IMR-90 (cell line): ENCODE data around the gene SEMA4F. TPM values are rescaled to one million over a fixed set of nuclear protein-coding genes. Genes with fewer than 3 reads are reported as not detected.

ENCODE experiments used
- ATAC-seq: fragments of 200-7000 bp; cut with Tn5 transposase; 2 replicates; pipeline ENCODE4 v1.9.1; 2020; ENCODE audit warnings: low read depth, mild to moderate bottlenecking, moderate library complexity
- BruUV-seq: library from RNA; stranded (reverse); fragments of 400-500 nt; replicated peaks from 2 replicates; lab custom pipeline; 2021; lab: Mats Ljungman, UMichigan
- CTCF ChIA-PET: fragments of 300-600 bp; formaldehyde crosslinking; extraction: SDS; loops from one replicate; lab custom pipeline; 2021; ENCODE audit warnings: antibody characterized with exemption; lab: Yijun Ruan, JAX
- POLR2A ChIA-PET: fragments of 300-600 bp; sonication (Branson Sonifier 250); formaldehyde crosslinking; loops from one replicate; lab custom pipeline; 2022; ENCODE audit warnings: antibody characterized with exemption; ENCODE audit not compliant: unreplicated experiment; lab: Charles Lee
- DNase-seq: peaks from one replicate; pipeline ENCODE4 v3.0.0; 2013
- H2AFZ ChIP-seq: replicated peaks from 2 replicates; pipeline ENCODE3; 2013; ENCODE audit warnings: low read length, mild to moderate bottlenecking; ENCODE audit not compliant: poor library complexity
- H2AK5ac ChIP-seq: 2 replicates; pipeline ENCODE4 v1.6.1; 2013; ENCODE audit warnings: low read depth, low read length, inconsistent platforms
- H2AK9ac ChIP-seq: replicated peaks from 2 replicates; pipeline ENCODE3; 2013; ENCODE audit warnings: mild to moderate bottlenecking, low read depth, low read length, moderate library complexity; ENCODE audit not compliant: poor library complexity
- H2BK120ac ChIP-seq: 2 replicates; pipeline ENCODE4 v1.6.1; 2013; ENCODE audit warnings: low read depth, low read length, inconsistent platforms
- H2BK15ac ChIP-seq: 3 replicates; pipeline ENCODE4 v1.6.1; 2013; ENCODE audit warnings: low read depth, low read length, inconsistent platforms
- H2BK20ac ChIP-seq: 2 replicates; pipeline ENCODE4 v1.6.1; 2013; ENCODE audit warnings: low read depth, mild to moderate bottlenecking, inconsistent platforms, low read length, moderate library complexity
- H2BK5ac ChIP-seq: 2 replicates; pipeline ENCODE4 v1.6.1; 2013; ENCODE audit warnings: mild to moderate bottlenecking, low read depth, low read length, inconsistent platforms; ENCODE audit not compliant: poor library complexity, severe bottlenecking
- H3K14ac ChIP-seq: replicated peaks from 2 replicates; pipeline ENCODE4 v1.6.1; 2013; ENCODE audit warnings: low read depth, low read length, inconsistent platforms
- H3K18ac ChIP-seq: 2 replicates; pipeline ENCODE4 v1.6.1; 2013; ENCODE audit warnings: low read depth, low read length, control low read depth
- H3K23ac ChIP-seq: 2 replicates; pipeline ENCODE4 v1.6.1; 2013; ENCODE audit warnings: low read depth, low read length, inconsistent platforms
- H3K27ac ChIP-seq: 2 replicates; pipeline ENCODE4 v1.5.1; 2013; ENCODE audit warnings: mild to moderate bottlenecking, control low read depth, low read length; ENCODE audit not compliant: insufficient read depth
- H3K27me3 ChIP-seq: 2 replicates; pipeline ENCODE4 v1.6.1; 2013; ENCODE audit warnings: low read length; ENCODE audit not compliant: control insufficient read depth, insufficient read depth
- H3K36me3 ChIP-seq: 2 replicates; pipeline ENCODE4 v1.6.1; 2013; ENCODE audit warnings: low read length, mixed read lengths; ENCODE audit not compliant: control insufficient read depth, insufficient read depth
- H3K4ac ChIP-seq: 2 replicates; pipeline ENCODE4 v1.6.1; 2013; ENCODE audit warnings: low read depth, low read length, inconsistent platforms
- H3K4me1 ChIP-seq: 2 replicates; pipeline ENCODE4 v1.6.1; 2013; ENCODE audit warnings: low read length, mixed read lengths; ENCODE audit not compliant: control insufficient read depth, insufficient read depth
- H3K4me2 ChIP-seq: 2 replicates; pipeline ENCODE4 v1.6.1; 2013; ENCODE audit warnings: low read depth, mild to moderate bottlenecking, control low read depth, low read length, moderate library complexity
- H3K4me3 ChIP-seq: 2 replicates; pipeline ENCODE4 v1.5.1; 2013; ENCODE audit warnings: low read depth, mild to moderate bottlenecking, control low read depth, low read length, moderate library complexity; ENCODE audit not compliant: insufficient read depth
- H3K56ac ChIP-seq: 2 replicates; pipeline ENCODE4 v1.6.1; 2013; ENCODE audit warnings: low read length, inconsistent platforms; ENCODE audit not compliant: insufficient read depth; ENCODE audit errors: extremely low read depth
- H3K79me1 ChIP-seq, 2 experiments: 2 replicates each; pipeline ENCODE4 v1.6.1; 2013; ENCODE audit warnings: low read length in 2 of 2, inconsistent platforms in 1 of 2, low read depth in 1 of 2
- H3K9ac ChIP-seq: 2 replicates; pipeline ENCODE4 v1.6.1; 2013; ENCODE audit warnings: low read depth, low read length, control low read depth
- H3K9me1 ChIP-seq: 2 replicates; pipeline ENCODE4 v1.6.1; 2013; ENCODE audit warnings: low read length, inconsistent platforms; ENCODE audit not compliant: insufficient read depth
- H3K9me3 ChIP-seq: 2 replicates; pipeline ENCODE4 v1.6.1; 2013; ENCODE audit warnings: low read length; ENCODE audit not compliant: control insufficient read depth, insufficient read depth
- H4K20me1 ChIP-seq: 2 replicates; pipeline ENCODE4 v1.6.1; 2013; ENCODE audit warnings: low read length, inconsistent platforms; ENCODE audit not compliant: insufficient read depth
- H4K5ac ChIP-seq: 2 replicates; pipeline ENCODE4 v1.6.1; 2013; ENCODE audit warnings: mild to moderate bottlenecking, low read depth, low read length, control low read depth
- H4K8ac ChIP-seq, 2 experiments: 2 replicates each; pipeline ENCODE4 v1.6.1; 2013; ENCODE audit warnings: low read depth in 2 of 2, low read length in 2 of 2, control low read depth in 1 of 2, inconsistent platforms in 1 of 2
- H4K91ac ChIP-seq: 2 replicates; pipeline ENCODE4 v1.6.1; 2013; ENCODE audit warnings: low read depth, low read length, inconsistent platforms; ENCODE audit not compliant: insufficient read depth
- BHLHE40 ChIP-seq: fragments of 150-350 bp; IDR thresholded peaks from 2 replicates; pipeline ENCODE4 v1.6.1; 2016; ENCODE audit warnings: mild to moderate bottlenecking, low read depth, low read length
- CEBPB ChIP-seq: IDR thresholded peaks from 2 replicates; pipeline ENCODE4 v1.6.1; 2012; ENCODE audit warnings: low read depth, low read length, improper control_type of control experiment
- FOS ChIP-seq: fragments of 150-350 bp; IDR thresholded peaks from 2 replicates; pipeline ENCODE4 v1.6.1; 2016; ENCODE audit warnings: low read depth, low read length
- MAZ ChIP-seq: IDR thresholded peaks from 2 replicates; pipeline ENCODE4 v1.6.1; 2012; ENCODE audit warnings: low read depth, mild to moderate bottlenecking, low read length, improper control_type of control experiment, moderate library complexity, borderline replicate concordance
- MXI1 ChIP-seq: IDR thresholded peaks from 2 replicates; pipeline ENCODE4 v1.6.1; 2012; ENCODE audit warnings: low read depth, mild to moderate bottlenecking, low read length, moderate library complexity, borderline replicate concordance
- POLR2A ChIP-seq: IDR thresholded peaks from 2 replicates; pipeline ENCODE4 v1.6.1; 2012; ENCODE audit warnings: mild to moderate bottlenecking, low read depth, low read length
- RAD21 ChIP-seq: IDR thresholded peaks from 2 replicates; pipeline ENCODE4 v1.6.1; 2012; ENCODE audit warnings: low read length, improper control_type of control experiment
- RCOR1 ChIP-seq: IDR thresholded peaks from 2 replicates; pipeline ENCODE4 v1.6.1; 2012; ENCODE audit warnings: mild to moderate bottlenecking, low read length, improper control_type of control experiment; ENCODE audit not compliant: insufficient replicate concordance
- RFX5 ChIP-seq: IDR thresholded peaks from 2 replicates; pipeline ENCODE4 v1.8.0; 2012; ENCODE audit warnings: low read depth, mild to moderate bottlenecking, low read length, moderate library complexity
- WGBS, 2 experiments: methylation state at CpG; one replicate each; pipeline versions ENCODE4 v1.1.5 to v1.1.7; 2013; ENCODE audit warnings: missing lambda C conversion rate in 2 of 2; ENCODE audit not compliant: insufficient read length in 1 of 2; ENCODE audit errors: extremely low coverage in 2 of 2; 5-methylcytosine and 5-hydroxymethylcytosine counted together
- dilution Hi-C: fragments of 300-500 bp; cut with HindIII; formaldehyde crosslinking; loops from one replicate; pipeline ENCODE4 v1.14.3; 2018; ENCODE audit warnings: low sequenced_read_pairs; ENCODE audit not compliant: unreplicated experiment
- in situ Hi-C: fragments of 300-500 bp; cut with MboI; formaldehyde crosslinking; loops from 3 replicates; pipeline ENCODE4 v1.14.3; 2019; ENCODE audit warnings: low sequenced_read_pairs, inconsistent platforms, mixed read lengths
- intact Hi-C: fragments of 100-400 bp; cut with micrococcal nuclease; formaldehyde crosslinking; loops from 2 replicates; pipeline ENCODE4 v1.10.0; 2022
- polyA plus RNA-seq, 3 experiments: library from polyadenylated mRNA; depleted of rRNA; stranded (reverse); fragments of >200 nt; gene quantifications; 2 replicates each; pipeline ENCODE4 v1.2.3, GENCODE V29; 2012; ENCODE audit warnings: low replicate concordance in 1 of 3
- total RNA-seq: library from RNA; depleted of rRNA; stranded (reverse); fragments of >200 nt; gene quantifications from 2 replicates; pipeline ENCODE4 v1.2.3, GENCODE V29; 2012
- TF ChIP-seq, protein P1 (sequence below): fragments of 150-350 bp; IDR thresholded peaks from 2 replicates; pipeline ENCODE4 v1.6.1; 2016; ENCODE audit warnings: low read depth, mild to moderate bottlenecking, low read length, moderate library complexity, borderline replicate concordance
- TF ChIP-seq, protein P2 (sequence below): fragments of 150-350 bp; IDR thresholded peaks from 2 replicates; pipeline ENCODE4 v1.6.1; 2017; ENCODE audit warnings: mild to moderate bottlenecking, antibody characterized with exemption, low read length, low read depth
- TF ChIP-seq, protein P3 (sequence below): conservative IDR thresholded peaks from 2 replicates; pipeline ENCODE4 v1.5.1; 2012; ENCODE audit warnings: mild to moderate bottlenecking, low read depth, low read length, improper control_type of control experiment

Gene SEMA4F
- total and polyA plus RNA-seq, 2 of the 4 experiments (the other 2 are of a cell fraction): 4.7 to 7.5 TPM

GRCh38 chr2:74704216-74704615 is 50.2 kb downstream of the SEMA4F start:
- Histone ChIP-seq H3K36me3 (no peaks in the 10 kb centered on the region), H3K23ac (no peak overlapping the region), H2BK20ac (no peak overlapping the region), H4K20me1 (no peaks in the 10 kb centered on the region), H3K27me3 (peaks cover 2% of the 10 kb centered on the region), H3K9me3 (no peaks in the 10 kb centered on the region), H2AFZ (no peak overlapping the region), H4K91ac (no peak overlapping the region), H3K18ac (no peak overlapping the region), H3K9me1 (no peaks in the 10 kb centered on the region; the same call in 1 of the 2 replicates), H3K27ac (no peak overlapping the region), H2BK15ac (no peak overlapping the region), H2AK9ac (no peak overlapping the region), H3K9ac (no peak overlapping the region), H2AK5ac (no peak overlapping the region), H2BK120ac (no peak overlapping the region), H3K56ac (no peak overlapping the region), H3K79me1 (no peaks in the 10 kb centered on the region), H3K4me2 (no peak overlapping the region), H3K4me1 (peaks cover 6% of the 10 kb centered on the region), H3K4ac (no peak overlapping the region), H4K8ac (no peak overlapping the region), H2BK5ac (no peak overlapping the region), H3K14ac (no peak overlapping the region), H4K5ac (no peak overlapping the region), H3K4me3 (no peak overlapping the region)
- POLR2A ChIA-PET: no interaction called here
- no CpG with 5 or more reads among the region's 2 CpGs for WGBS, 2 experiments
- intact Hi-C loops: no loop called here
- BruUV-seq: no TSS peak
- CTCF ChIA-PET: no interaction called here
- TF ChIP-seq RCOR1: no peak
- TF ChIP-seq, protein P1, sequence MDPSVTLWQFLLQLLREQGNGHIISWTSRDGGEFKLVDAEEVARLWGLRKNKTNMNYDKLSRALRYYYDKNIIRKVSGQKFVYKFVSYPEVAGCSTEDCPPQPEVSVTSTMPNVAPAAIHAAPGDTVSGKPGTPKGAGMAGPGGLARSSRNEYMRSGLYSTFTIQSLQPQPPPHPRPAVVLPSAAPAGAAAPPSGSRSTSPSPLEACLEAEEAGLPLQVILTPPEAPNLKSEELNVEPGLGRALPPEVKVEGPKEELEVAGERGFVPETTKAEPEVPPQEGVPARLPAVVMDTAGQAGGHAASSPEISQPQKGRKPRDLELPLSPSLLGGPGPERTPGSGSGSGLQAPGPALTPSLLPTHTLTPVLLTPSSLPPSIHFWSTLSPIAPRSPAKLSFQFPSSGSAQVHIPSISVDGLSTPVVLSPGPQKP: no peak
- TF ChIP-seq, protein P2, sequence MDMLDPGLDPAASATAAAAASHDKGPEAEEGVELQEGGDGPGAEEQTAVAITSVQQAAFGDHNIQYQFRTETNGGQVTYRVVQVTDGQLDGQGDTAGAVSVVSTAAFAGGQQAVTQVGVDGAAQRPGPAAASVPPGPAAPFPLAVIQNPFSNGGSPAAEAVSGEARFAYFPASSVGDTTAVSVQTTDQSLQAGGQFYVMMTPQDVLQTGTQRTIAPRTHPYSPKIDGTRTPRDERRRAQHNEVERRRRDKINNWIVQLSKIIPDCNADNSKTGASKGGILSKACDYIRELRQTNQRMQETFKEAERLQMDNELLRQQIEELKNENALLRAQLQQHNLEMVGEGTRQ: no peak
- TF ChIP-seq POLR2A: no peak
- TF ChIP-seq RAD21: no peak
- TF ChIP-seq MAZ: no peak
- no peak for TF ChIP-seq BHLHE40
- no peak for TF ChIP-seq CEBPB
- TF ChIP-seq MXI1: no peak
- TF ChIP-seq RFX5: no peak
- TF ChIP-seq FOS: no peak
- TF ChIP-seq, protein P3, sequence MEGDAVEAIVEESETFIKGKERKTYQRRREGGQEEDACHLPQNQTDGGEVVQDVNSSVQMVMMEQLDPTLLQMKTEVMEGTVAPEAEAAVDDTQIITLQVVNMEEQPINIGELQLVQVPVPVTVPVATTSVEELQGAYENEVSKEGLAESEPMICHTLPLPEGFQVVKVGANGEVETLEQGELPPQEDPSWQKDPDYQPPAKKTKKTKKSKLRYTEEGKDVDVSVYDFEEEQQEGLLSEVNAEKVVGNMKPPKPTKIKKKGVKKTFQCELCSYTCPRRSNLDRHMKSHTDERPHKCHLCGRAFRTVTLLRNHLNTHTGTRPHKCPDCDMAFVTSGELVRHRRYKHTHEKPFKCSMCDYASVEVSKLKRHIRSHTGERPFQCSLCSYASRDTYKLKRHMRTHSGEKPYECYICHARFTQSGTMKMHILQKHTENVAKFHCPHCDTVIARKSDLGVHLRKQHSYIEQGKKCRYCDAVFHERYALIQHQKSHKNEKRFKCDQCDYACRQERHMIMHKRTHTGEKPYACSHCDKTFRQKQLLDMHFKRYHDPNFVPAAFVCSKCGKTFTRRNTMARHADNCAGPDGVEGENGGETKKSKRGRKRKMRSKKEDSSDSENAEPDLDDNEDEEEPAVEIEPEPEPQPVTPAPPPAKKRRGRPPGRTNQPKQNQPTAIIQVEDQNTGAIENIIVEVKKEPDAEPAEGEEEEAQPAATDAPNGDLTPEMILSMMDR: no peak
- ATAC-seq: no peak
- in situ Hi-C loops: loop anchor here (5.0 kb wide), 1 partner anchor 173 kb away; no protein-coding TSS in a partner anchor
- DNase-seq: no peak
- dilution Hi-C loops: no loop called here
